ENCODE results near the gene YBX1. TPM values are rescaled to one million over a fixed set of nuclear protein-coding genes. Genes with fewer than 3 reads are reported as not detected.
"Not testable (repeated sequence)": the region's sequence is repeated elsewhere in the genome, so short reads cannot be mapped to it uniquely, and the experiment has no call there.

Gene YBX1
- polyA plus RNA-seq, 3 donors from 2014 or later: 51.5 to 70.0 (median 69.4) TPM

- Mint-ChIP-seq H3K36me3 (peaks cover 6 to 19% (median 9%) of the 10 kb centered on the region in 3 donors), H3K27ac (no peak overlapping the region), H3K27me3 (ENCODE audit: low read depth in 3 of 3) (peaks cover 8 to 15% (median 9%) of the 10 kb centered on the region in 3 donors), H3K4me1 (peaks cover 30 to 36% of the 10 kb centered on the region in 2 donors), H3K9me3 (no peaks in the 10 kb centered on the region), H3K4me3 (no peak overlapping the region)
- DNase-seq: no peak
Measured at GRCh38 chr1:42679364-42679983, 2.7 kb upstream of the YBX1 start.

DNA sequence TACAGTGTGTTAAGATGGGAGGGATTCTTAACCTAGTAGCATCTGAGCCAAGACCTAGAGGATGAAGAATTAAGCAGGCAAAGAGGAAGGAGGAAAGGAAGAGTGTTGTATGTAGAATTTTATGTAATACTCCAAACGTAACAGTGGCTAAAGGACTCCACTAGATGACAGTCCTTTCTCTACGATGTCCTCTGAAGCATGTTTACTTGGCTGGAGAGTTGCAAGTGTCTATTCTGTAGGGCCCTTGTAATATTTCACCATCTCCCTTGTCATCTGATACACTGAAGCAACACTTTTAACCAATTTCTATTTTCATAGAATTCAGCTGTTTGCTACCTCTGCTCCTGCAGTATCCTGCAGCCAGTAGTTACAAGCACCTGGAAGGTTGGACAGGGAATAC, 2.2 kb upstream of the YBX1 start:
- H3K36me3 Mint-ChIP-seq: peaks cover 4 to 19% (median 6%) of the 10 kb centered on the region in 3 donors
- no peaks in the 10 kb centered on the region for H3K9me3 Mint-ChIP-seq
- H3K27ac Mint-ChIP-seq: no peak overlapping the region

GRCh38 chr1:42680921-42681683, 1.1 kb upstream of the YBX1 start:
- Mint-ChIP-seq H3K4me3 (peak overlapping the region; percentile 96 to 100 (median 97)), H3K36me3 (peaks cover 0 to 16% (median 4%) of the 10 kb centered on the region in 3 donors), H3K27ac (peak overlapping the region; percentile 91 to 99 (median 96)), H3K9me3 (no peaks in the 10 kb centered on the region), H3K27me3 (ENCODE audit: low read depth in 3 of 3) (peaks cover 8 to 15% (median 9%) of the 10 kb centered on the region in 3 donors), H3K4me1 (peaks cover 44 to 52% of the 10 kb centered on the region in 2 donors)
- DNase-seq: no peak

More for the DNA sequence above, 2.2 kb upstream of the YBX1 start:
- Mint-ChIP-seq H3K4me1 (peaks cover 36 to 42% of the 10 kb centered on the region in 2 donors), H3K27me3 (ENCODE audit: low read depth in 3 of 3) (peaks cover 8 to 15% (median 9%) of the 10 kb centered on the region in 3 donors), H3K4me3 (peak overlapping the region in 2 of 5 donors; percentile 32 to 100)
- no peak for DNase-seq

DNA sequence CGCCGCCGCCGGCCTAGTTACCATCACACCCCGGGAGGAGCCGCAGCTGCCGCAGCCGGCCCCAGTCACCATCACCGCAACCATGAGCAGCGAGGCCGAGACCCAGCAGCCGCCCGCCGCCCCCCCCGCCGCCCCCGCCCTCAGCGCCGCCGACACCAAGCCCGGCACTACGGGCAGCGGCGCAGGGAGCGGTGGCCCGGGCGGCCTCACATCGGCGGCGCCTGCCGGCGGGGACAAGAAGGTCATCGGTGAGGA, 193 bp downstream of the YBX1 start:
- DNase-seq, H3K9me3 Mint-ChIP-seq: not testable (repeated sequence)
- Mint-ChIP-seq H3K4me1 (peaks cover 56 to 66% of the 10 kb centered on the region in 2 donors), H3K27ac (peak overlapping the region; percentile 91 to 99 (median 96)), H3K36me3 (peaks cover 0 to 11% (median 0%) of the 10 kb centered on the region in 3 donors), H3K4me3 (peak overlapping the region; percentile 96 to 100 (median 97)), H3K27me3 (ENCODE audit: low read depth in 3 of 3) (peaks cover 8 to 15% (median 9%) of the 10 kb centered on the region in 3 donors)

GRCh38 chr1:42682739-42683531, 717 bp downstream of the YBX1 start:
- H3K4me1 Mint-ChIP-seq: peaks cover 61 to 71% of the 10 kb centered on the region in 2 donors
- no peaks in the 10 kb centered on the region for H3K9me3 Mint-ChIP-seq
- peaks cover 8 to 15% (median 9%) of the 10 kb centered on the region in 3 donors for H3K27me3 Mint-ChIP-seq (ENCODE audit: low read depth in 3 of 3)
- peak overlapping the region; percentile 87 to 98 (median 94) for H3K27ac Mint-ChIP-seq
- peak; percentile 72 to 78 (median 76) for DNase-seq
- H3K4me3 Mint-ChIP-seq: peak overlapping the region; percentile 90 to 99 (median 93)
- peaks cover 0 to 11% (median 0%) of the 10 kb centered on the region in 3 donors for H3K36me3 Mint-ChIP-seq

GRCh38 chr1:42684139-42684538, 1.9 kb downstream of the YBX1 start:
- H3K9me3 Mint-ChIP-seq: no peaks in the 10 kb centered on the region
- peak overlapping the region; percentile 81 to 98 (median 94) for H3K27ac Mint-ChIP-seq
- peak overlapping the region; percentile 90 to 99 (median 93) for H3K4me3 Mint-ChIP-seq
- no peak for DNase-seq
- H3K4me1 Mint-ChIP-seq: peaks cover 72 to 83% of the 10 kb centered on the region in 2 donors
- H3K27me3 Mint-ChIP-seq (ENCODE audit: low read depth in 3 of 3): peaks cover 8 to 15% (median 9%) of the 10 kb centered on the region in 3 donors
- peaks cover 0 to 11% (median 0%) of the 10 kb centered on the region in 3 donors for H3K36me3 Mint-ChIP-seq

DNA sequence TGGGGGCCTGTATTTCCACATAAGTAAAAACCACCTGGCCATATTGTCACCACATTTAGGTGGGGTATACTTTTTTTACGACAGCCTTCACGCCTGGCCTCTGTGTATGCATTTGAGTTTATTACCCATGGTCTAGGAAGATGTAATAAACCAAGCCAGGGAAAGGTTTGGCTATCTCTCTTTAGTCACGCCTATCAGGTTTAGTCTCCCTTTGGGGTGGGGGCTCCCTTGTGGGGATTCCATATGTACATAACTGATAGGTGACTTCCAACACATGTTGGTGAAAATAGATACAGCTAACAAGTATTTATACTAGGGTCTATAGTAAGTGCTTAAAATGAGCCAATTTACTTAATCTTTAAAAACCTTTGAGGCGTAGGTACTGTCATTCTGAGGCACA, 4.2 kb downstream of the YBX1 start:
- Mint-ChIP-seq H3K4me1 (peaks cover 82 to 92% of the 10 kb centered on the region in 2 donors), H3K36me3 (peaks cover 0 to 11% (median 0%) of the 10 kb centered on the region in 3 donors), H3K4me3 (peak overlapping the region in 2 of 5 donors; percentile 8 to 18), H3K27ac (no peak overlapping the region), H3K9me3 (no peaks in the 10 kb centered on the region), H3K27me3 (ENCODE audit: low read depth in 3 of 3) (peaks cover 8 to 15% (median 9%) of the 10 kb centered on the region in 3 donors)
- no peak for DNase-seq

DNA sequence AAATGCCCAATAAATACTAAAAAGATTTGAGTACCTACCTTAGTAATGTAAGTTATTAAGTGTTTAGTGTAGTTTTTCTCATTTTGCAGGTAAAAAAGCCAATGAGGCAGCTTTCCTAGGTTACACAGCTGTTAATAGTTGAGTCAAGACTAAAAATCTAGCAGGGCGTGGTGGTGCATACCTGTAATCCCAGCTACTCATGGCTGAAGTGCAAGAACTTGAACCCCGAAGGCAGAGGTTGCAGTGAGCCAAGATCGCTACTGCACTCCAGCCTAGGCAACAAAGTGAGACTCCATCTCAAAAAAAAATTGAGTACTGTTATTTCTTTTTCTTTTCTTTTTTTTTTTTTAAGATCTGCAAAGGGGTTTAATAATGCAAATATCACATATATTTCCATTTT, 7.7 kb downstream of the YBX1 start:
- H3K4me1 Mint-ChIP-seq: peaks cover 79 to 100% of the 10 kb centered on the region in 2 donors
- H3K36me3 Mint-ChIP-seq: peaks cover 0 to 3% (median 0%) of the 10 kb centered on the region in 3 donors
- no peaks in the 10 kb centered on the region for H3K9me3 Mint-ChIP-seq
- H3K27ac Mint-ChIP-seq: no peak overlapping the region
- no peak for DNase-seq
- H3K4me3 Mint-ChIP-seq: no peak overlapping the region
- no peaks in the 10 kb centered on the region for H3K27me3 Mint-ChIP-seq (ENCODE audit: low read depth in 3 of 3)

DNA sequence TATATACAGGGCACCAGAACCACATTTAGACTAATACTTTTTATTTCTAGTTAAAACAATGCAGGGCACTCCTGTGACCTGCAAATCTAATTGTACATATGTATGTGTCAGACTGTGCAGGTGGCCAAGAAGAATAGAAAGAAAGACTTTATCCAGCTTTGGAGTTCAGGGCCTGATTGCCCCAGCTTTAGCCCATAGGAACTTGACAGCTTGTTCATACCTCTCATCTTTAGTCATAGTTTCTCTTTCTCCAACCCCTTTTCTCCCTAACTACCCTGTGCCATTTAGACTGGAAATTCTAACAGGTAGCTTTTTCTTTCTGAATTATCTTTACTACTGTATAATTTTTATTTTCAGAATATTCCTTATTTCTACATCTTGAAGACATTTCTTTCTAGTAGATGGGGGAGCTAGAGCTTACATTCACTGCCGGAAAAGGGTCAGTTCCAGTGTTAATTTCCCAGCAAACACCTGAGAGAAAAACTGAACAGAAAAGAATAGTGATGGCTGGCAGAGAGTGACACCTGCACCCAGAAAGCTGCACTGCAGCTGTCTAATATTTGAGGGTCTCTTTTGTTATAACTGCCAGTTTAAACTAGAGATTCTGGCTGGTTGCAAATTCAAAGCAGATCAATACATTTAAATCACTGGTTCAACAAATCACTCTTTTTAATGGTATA, 8.4 kb downstream of the YBX1 start:
- Mint-ChIP-seq H3K9me3 (no peaks in the 10 kb centered on the region), H3K36me3 (peaks cover 0 to under 1% (median 0%) of the 10 kb centered on the region in 3 donors), H3K27ac (no peak overlapping the region), H3K4me1 (peaks cover 80 to 100% of the 10 kb centered on the region in 2 donors), H3K27me3 (ENCODE audit: low read depth in 3 of 3) (no peaks in the 10 kb centered on the region), H3K4me3 (peak overlapping the region in 1 of 5 donors; percentile 30)
- no peak for DNase-seq

DNA sequence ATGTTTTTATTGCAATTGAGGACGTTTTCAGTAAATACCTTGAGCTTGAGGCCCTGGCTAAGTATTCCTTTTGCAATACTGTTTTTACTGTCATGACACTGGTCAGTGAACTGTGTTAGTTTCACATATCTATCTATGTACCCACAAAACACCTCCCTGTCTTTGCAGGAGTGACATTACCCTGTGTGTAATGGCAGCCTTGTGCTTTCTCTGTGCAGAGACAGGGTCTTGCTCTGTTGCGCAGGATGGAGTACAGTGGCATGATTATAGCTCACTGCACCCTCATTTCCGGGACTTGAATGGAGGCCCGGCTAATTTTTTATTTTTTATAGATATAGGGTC, 8.9 kb downstream of the YBX1 start:
- Mint-ChIP-seq H3K9me3 (no peaks in the 10 kb centered on the region), H3K27me3 (ENCODE audit: low read depth in 3 of 3) (no peaks in the 10 kb centered on the region), H3K27ac (no peak overlapping the region), H3K4me1 (peaks cover 80 to 97% of the 10 kb centered on the region in 2 donors), H3K4me3 (peak overlapping the region in 1 of 5 donors; percentile 20), H3K36me3 (peaks cover 0 to 6% (median 3%) of the 10 kb centered on the region in 3 donors)
- DNase-seq: no peak

- H3K9me3 Mint-ChIP-seq: no peaks in the 10 kb centered on the region
- DNase-seq: no peak
- H3K4me1 Mint-ChIP-seq: peaks cover 68 to 83% of the 10 kb centered on the region in 2 donors
- H3K4me3 Mint-ChIP-seq: no peak overlapping the region
- H3K27me3 Mint-ChIP-seq (ENCODE audit: low read depth in 3 of 3): peaks cover 0 to 2% (median 0%) of the 10 kb centered on the region in 3 donors
- H3K36me3 Mint-ChIP-seq: peaks cover 0 to 9% (median 7%) of the 10 kb centered on the region in 3 donors
- peak overlapping the region in 3 of 6 donors; percentile 8 to 50 (median 26) for H3K27ac Mint-ChIP-seq
Measured at GRCh38 chr1:42692461-42692860, 10.2 kb downstream of the YBX1 start.

GRCh38 chr1:42692911-42693310, 10.7 kb downstream of the YBX1 start:
- H3K9me3 Mint-ChIP-seq: no peaks in the 10 kb centered on the region
- peaks cover under 1 to 9% (median 7%) of the 10 kb centered on the region in 3 donors for H3K36me3 Mint-ChIP-seq
- H3K4me3 Mint-ChIP-seq: no peak overlapping the region
- DNase-seq: no peak
- peaks cover 0 to 2% (median 0%) of the 10 kb centered on the region in 3 donors for H3K27me3 Mint-ChIP-seq (ENCODE audit: low read depth in 3 of 3)
- H3K4me1 Mint-ChIP-seq: peaks cover 64 to 79% of the 10 kb centered on the region in 2 donors
- peak overlapping the region in 2 of 6 donors; percentile 13 to 50 for H3K27ac Mint-ChIP-seq

Measured in immature natural killer cell (primary cell).